K562 (cell line): ENCODE measurements around the gene IDUA. TPM values are rescaled to one million over a fixed set of nuclear protein-coding genes. Genes with fewer than 3 reads are reported as not detected.

Experiments used
- BMI1 ChIP-seq: fragments of 150-350 bp; IDR thresholded peaks from 2 replicates; pipeline ENCODE4 v1.6.1; 2014; ENCODE audit warnings: low read length
- CSDE1 ChIP-seq, 2 experiments: fragments of 450-650 bp; IDR thresholded peaks; 2 replicates each; pipeline ENCODE4 v1.6.1; 2016; ENCODE audit warnings: mild to moderate bottlenecking in 1 of 2
- FIP1L1 ChIP-seq: fragments of 200-400 bp; formaldehyde crosslinking; IDR thresholded peaks from 2 replicates; pipeline ENCODE4 v1.6.1; 2018; ENCODE audit warnings: mild to moderate bottlenecking, low read depth, low read length; ENCODE audit not compliant: poor library complexity, severe bottlenecking
- HDAC8 ChIP-seq: fragments of 450-650 bp; IDR thresholded peaks from 2 replicates; pipeline ENCODE4 v1.6.1; 2016; ENCODE audit warnings: mild to moderate bottlenecking, missing genetic modification characterization, moderate library complexity, missing compliant biosample characterization
- ILF3 ChIP-seq: fragments of 450-650 bp; IDR thresholded peaks from 2 replicates; pipeline ENCODE4 v1.6.1; 2018; ENCODE audit warnings: antibody characterized with exemption, mild to moderate bottlenecking, moderate library complexity, borderline replicate concordance
- KDM4B ChIP-seq, 2 experiments: fragments of 450-650 bp in 1 of 2; sonication (generic) in 1 of 2; IDR thresholded peaks; 2 replicates each; pipeline ENCODE4 v1.6.1; 2016 to 2017; ENCODE audit warnings: borderline replicate concordance in 2 of 2, antibody characterized with exemption in 1 of 2, low read depth in 1 of 2, mild to moderate bottlenecking in 1 of 2
- LEF1 ChIP-seq: fragments of 450-650 bp; IDR thresholded peaks from 2 replicates; pipeline ENCODE4 v1.6.1; 2016; ENCODE audit warnings: mild to moderate bottlenecking
- MAX ChIP-seq: sonication (generic); formaldehyde crosslinking; IDR thresholded peaks from 2 replicates; pipeline ENCODE4 v1.9.0; 2022; ENCODE audit warnings: mild to moderate bottlenecking, missing genetic modification reagents
- MTA3 ChIP-seq: fragments of 450-650 bp; formaldehyde crosslinking; IDR thresholded peaks from 2 replicates; pipeline ENCODE4 v1.6.1; 2017; ENCODE audit warnings: mild to moderate bottlenecking, borderline replicate concordance
- NEUROD1 ChIP-seq: fragments of 150-350 bp; IDR thresholded peaks from 2 replicates; pipeline ENCODE4 v1.6.1; 2014; ENCODE audit warnings: borderline replicate concordance, low read length, low read depth; ENCODE audit not compliant: partially characterized antibody
- NFE2 ChIP-seq: IDR thresholded peaks from 2 replicates; pipeline ENCODE4 v1.6.1; 2014; ENCODE audit warnings: antibody characterized with exemption, low read depth
- SP1 ChIP-seq: sonication (generic); formaldehyde crosslinking; IDR thresholded peaks from 2 replicates; pipeline ENCODE4 v1.8.1; 2022; ENCODE audit warnings: mild to moderate bottlenecking, missing genetic modification reagents
- TAF15 ChIP-seq: fragments of 200-400 bp; formaldehyde crosslinking; IDR thresholded peaks from 2 replicates; pipeline ENCODE4 v1.6.1; 2017; ENCODE audit warnings: mild to moderate bottlenecking, low read depth, low read length, moderate library complexity
- TARDBP ChIP-seq: fragments of 450-650 bp; IDR thresholded peaks from 2 replicates; pipeline ENCODE4 v1.6.1; 2016
- ZC3H11A ChIP-seq: IDR thresholded peaks from 2 replicates; pipeline ENCODE4 v1.6.1; 2012; ENCODE audit warnings: low read depth, low read length, improper control_type of control experiment
- ZNF347 ChIP-seq: fragments of 450-650 bp; formaldehyde crosslinking; IDR thresholded peaks from 2 replicates; pipeline ENCODE4 v1.4.0; 2020; ENCODE audit warnings: low read depth, mild to moderate bottlenecking, moderate library complexity
- ZNF76 ChIP-seq: fragments of 250-450 bp; sonication (Bioruptor Pico); IDR thresholded peaks from 2 replicates; pipeline ENCODE4 v1.4.0; 2020; ENCODE audit warnings: mild to moderate bottlenecking, moderate library complexity, borderline replicate concordance
- ZNF79 ChIP-seq: fragments of 250-450 bp; sonication (Bioruptor Pico); IDR thresholded peaks from 2 replicates; pipeline ENCODE4 v1.4.0; 2020; ENCODE audit warnings: low read depth, mild to moderate bottlenecking, moderate library complexity
- polyA plus RNA-seq, 8 experiments: library from polyadenylated mRNA; depleted of rRNA in 4 of 8; stranded (reverse) in 5 of 8; unstranded in 3 of 8; fragments of >200 nt; fragmentation: Nextera tagmentation in 2 of 8; fragmentation: Illumina TruSeq in 1 of 8; extraction: Ambion mirVana in 2 of 8; extraction: Trizol in 1 of 8; gene quantifications; 2 replicates each; pipeline versions ENCODE4 v1.2.1 to v1.2.3, GENCODE V29; 2011 to 2014; ENCODE audit warnings: inconsistent platforms in 1 of 8, missing spikeins in 1 of 8
- total RNA-seq, 7 experiments: library from RNA; depleted of rRNA in 6 of 7; stranded (reverse); fragments of >200 nt in 6 of 7; fragmentation: Illumina TruSeq in 2 of 7; extraction: Trizol in 2 of 7; gene quantifications; 2 replicates each; pipeline versions ENCODE4 v1.2.1 to v1.2.3, GENCODE V29; 2011 to 2021; ENCODE audit warnings: low replicate concordance in 1 of 7
- TF ChIP-seq, protein P1 (sequence below): fragments of 250-450 bp; sonication (Bioruptor Pico); IDR thresholded peaks from 2 replicates; pipeline ENCODE4 v1.8.0; 2021; ENCODE audit warnings: mild to moderate bottlenecking, moderate library complexity
- TF ChIP-seq, protein P2 (sequence below): fragments of 450-650 bp; conservative IDR thresholded peaks from 2 replicates; pipeline ENCODE4 v1.6.1; 2016; ENCODE audit warnings: missing genetic modification characterization, low read depth, mild to moderate bottlenecking, missing compliant biosample characterization, moderate library complexity

The IDUA gene
- total and polyA plus RNA-seq, 9 of the 15 experiments (the other 6 are each of a cell fraction or from before 2014, with no cell fraction given), result 0.04 to 16.1 (median 1.2) TPM

DNA sequence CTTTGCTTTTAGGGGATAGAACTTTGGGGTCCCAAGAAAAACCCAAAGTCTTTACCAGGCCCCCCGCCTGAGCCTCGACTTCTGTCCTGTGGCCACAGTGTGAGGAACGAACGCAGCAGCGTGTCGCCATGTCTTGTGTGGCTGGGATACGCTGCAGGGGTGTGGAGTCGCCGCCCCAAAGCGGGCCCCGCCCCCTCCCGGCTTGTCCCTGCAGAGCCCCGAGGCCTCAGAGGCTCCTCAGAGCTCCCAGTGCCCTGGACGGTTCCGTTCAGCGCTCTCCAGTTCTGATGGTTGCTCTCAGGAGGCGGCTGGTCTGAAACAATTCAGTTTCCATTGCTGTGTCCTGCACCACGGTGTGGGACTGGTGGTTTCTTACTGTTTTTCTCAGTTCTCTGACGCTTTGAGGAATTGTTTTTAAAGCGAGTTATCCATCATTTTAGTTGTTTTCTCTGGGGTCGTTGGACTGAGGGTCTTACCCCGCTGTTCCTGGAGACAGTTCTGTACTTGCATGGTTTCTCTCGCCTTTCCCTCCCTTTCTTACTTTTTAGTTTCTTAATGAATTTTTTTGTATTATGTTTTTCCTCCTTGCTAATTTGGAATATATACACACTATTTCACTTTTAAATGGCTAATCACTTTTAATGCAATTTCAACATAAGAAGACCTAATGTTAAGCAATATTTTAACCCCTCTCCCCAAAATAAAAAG is 1.6 kb upstream of the IDUA start (continued):
- TF ChIP-seq, protein P1, sequence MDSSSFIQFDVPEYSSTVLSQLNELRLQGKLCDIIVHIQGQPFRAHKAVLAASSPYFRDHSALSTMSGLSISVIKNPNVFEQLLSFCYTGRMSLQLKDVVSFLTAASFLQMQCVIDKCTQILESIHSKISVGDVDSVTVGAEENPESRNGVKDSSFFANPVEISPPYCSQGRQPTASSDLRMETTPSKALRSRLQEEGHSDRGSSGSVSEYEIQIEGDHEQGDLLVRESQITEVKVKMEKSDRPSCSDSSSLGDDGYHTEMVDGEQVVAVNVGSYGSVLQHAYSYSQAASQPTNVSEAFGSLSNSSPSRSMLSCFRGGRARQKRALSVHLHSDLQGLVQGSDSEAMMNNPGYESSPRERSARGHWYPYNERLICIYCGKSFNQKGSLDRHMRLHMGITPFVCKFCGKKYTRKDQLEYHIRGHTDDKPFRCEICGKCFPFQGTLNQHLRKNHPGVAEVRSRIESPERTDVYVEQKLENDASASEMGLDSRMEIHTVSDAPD, result no peak
- TF ChIP-seq CSDE1 (IDR thresholded peaks at IDR 0.05), result no peak
- no peak for TF ChIP-seq TARDBP
- 0 out of 2 replicates have a peak, but pooled peaks have one; percentile 64 for TF ChIP-seq MTA3
- 0 out of 2 replicates have a peak, but pooled peaks have one; percentile 11 for TF ChIP-seq LEF1
- no peak for TF ChIP-seq SP1 (CRISPR knock-in tag)
- no peak for TF ChIP-seq BMI1
- 0 out of 2 replicates have a peak, but pooled peaks have one; percentile 28 for TF ChIP-seq MAX (CRISPR knock-in tag)
- no peak for TF ChIP-seq ZNF79
- TF ChIP-seq, protein P2, sequence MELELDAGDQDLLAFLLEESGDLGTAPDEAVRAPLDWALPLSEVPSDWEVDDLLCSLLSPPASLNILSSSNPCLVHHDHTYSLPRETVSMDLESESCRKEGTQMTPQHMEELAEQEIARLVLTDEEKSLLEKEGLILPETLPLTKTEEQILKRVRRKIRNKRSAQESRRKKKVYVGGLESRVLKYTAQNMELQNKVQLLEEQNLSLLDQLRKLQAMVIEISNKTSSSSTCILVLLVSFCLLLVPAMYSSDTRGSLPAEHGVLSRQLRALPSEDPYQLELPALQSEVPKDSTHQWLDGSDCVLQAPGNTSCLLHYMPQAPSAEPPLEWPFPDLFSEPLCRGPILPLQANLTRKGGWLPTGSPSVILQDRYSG (tag), result no peak
- TF ChIP-seq ZC3H11A, result no peak
- TF ChIP-seq TAF15, result no peak
- no peak for TF ChIP-seq ZNF347 (CRISPR knock-in tag)
- TF ChIP-seq FIP1L1, result no peak
- no peak for TF ChIP-seq NFE2
- TF ChIP-seq NEUROD1, result no peak
- TF ChIP-seq ZNF76, result no peak
- no peak for TF ChIP-seq ILF3
- TF ChIP-seq HDAC8, result no peak
- no peak for TF ChIP-seq KDM4B (IDR thresholded peaks at IDR 0.05; ENCODE audit: borderline replicate concordance in 2 of 2, low read depth in 1 of 2)
